Lung (tissue), 12 donors: ENCODE data around the gene UBXN11. TPM values are rescaled to one million over a fixed set of nuclear protein-coding genes. Genes with fewer than 3 reads are reported as not detected.
"Not testable (repeated sequence)": the region's sequence is repeated elsewhere in the genome, so short reads cannot be mapped to it uniquely, and the experiment has no call there.

Source experiments
- ATAC-seq: fragments of 200-7000 bp; cut with Tn5 transposase; one replicate; pipeline ENCODE4 v1.9.1; 2020; ENCODE audit warnings: moderate number of reproducible peaks; ENCODE audit not compliant: insufficient read depth, low FRiP score
- DNase-seq, 3 donors: peaks; one replicate each; pipeline ENCODE4 v3.0.0-alpha.2; 2013 to 2017
- H3K27ac ChIP-seq, 2 donors: one replicate each; pipeline ENCODE4 v1.5.1; 2013; ENCODE audit warnings: mild to moderate bottlenecking in 2 of 2, moderate library complexity in 2 of 2, control low read depth in 1 of 2, inconsistent platforms in 1 of 2, low read depth in 1 of 2, low read length in 1 of 2
- H3K27me3 ChIP-seq, 3 donors: one replicate each; pipeline ENCODE4 v1.5.1; 2013; ENCODE audit warnings: low read length in 2 of 3; ENCODE audit not compliant: control insufficient read depth in 3 of 3, insufficient read depth in 3 of 3
- H3K36me3 ChIP-seq, 4 donors: one replicate each; pipeline ENCODE4 v1.5.1; 2013; ENCODE audit warnings: low read length in 4 of 4, mild to moderate bottlenecking in 1 of 4, moderate library complexity in 1 of 4; ENCODE audit not compliant: control insufficient read depth in 4 of 4, insufficient read depth in 4 of 4
- H3K4me1 ChIP-seq, 5 donors: one replicate each; pipeline ENCODE4 v1.5.1; 2013; ENCODE audit warnings: low read length in 5 of 5, mild to moderate bottlenecking in 2 of 5, moderate library complexity in 1 of 5; ENCODE audit not compliant: control insufficient read depth in 5 of 5, insufficient read depth in 5 of 5
- H3K4me3 ChIP-seq: one replicate; pipeline ENCODE4 v1.5.1; 2013; ENCODE audit warnings: mild to moderate bottlenecking, control low read depth, moderate library complexity
- H3K9ac ChIP-seq, 2 donors: one replicate each; pipeline ENCODE4 v1.5.1; 2013; ENCODE audit warnings: low read length in 2 of 2, control low read depth in 1 of 2; ENCODE audit not compliant: insufficient read depth in 1 of 2
- H3K9me3 ChIP-seq, 4 donors: one replicate each; pipeline ENCODE4 v1.5.1; 2013; ENCODE audit warnings: low read length in 3 of 4, mild to moderate bottlenecking in 1 of 4, moderate library complexity in 1 of 4; ENCODE audit not compliant: control insufficient read depth in 4 of 4, insufficient read depth in 3 of 4
- WGBS, 2 donors: extraction: QIAGEN DNeasy Blood & Tissue Kit; methylation state at CpG; one replicate each; pipeline ENCODE4 v1.1.7; 2013; 5-methylcytosine and 5-hydroxymethylcytosine counted together
- polyA plus RNA-seq, 2 donors: library from polyadenylated mRNA; stranded (reverse); fragments of 200-250 nt; gene quantifications; one replicate each; pipeline ENCODE4 v1.2.1, GENCODE V29; 2013
- total RNA-seq, 2 donors: library from RNA; depleted of rRNA in 1 of 2; stranded (reverse); fragments of >200 nt in 1 of 2; gene quantifications; one replicate each; pipeline ENCODE4 v1.2.1, GENCODE V29; 2014 to 2021
- TF ChIP-seq, protein P1 (sequence below): IDR thresholded peaks from 2 replicates; pipeline ENCODE4 v1.5.1; 2012; ENCODE audit warnings: mild to moderate bottlenecking; ENCODE audit errors: control extremely low read depth, extremely low read depth
- donor health status: control.
- donor health status: control.
- donor health status: Bipolar disorder and iron deficiency.
- donor health status: healthy.
- donor health status: DM: yes; HTN: yes; CAD: no.

Gene UBXN11
- total and polyA plus RNA-seq, 4 donors, result 20.1 to 82.1 (median 54.9) TPM

DNA sequence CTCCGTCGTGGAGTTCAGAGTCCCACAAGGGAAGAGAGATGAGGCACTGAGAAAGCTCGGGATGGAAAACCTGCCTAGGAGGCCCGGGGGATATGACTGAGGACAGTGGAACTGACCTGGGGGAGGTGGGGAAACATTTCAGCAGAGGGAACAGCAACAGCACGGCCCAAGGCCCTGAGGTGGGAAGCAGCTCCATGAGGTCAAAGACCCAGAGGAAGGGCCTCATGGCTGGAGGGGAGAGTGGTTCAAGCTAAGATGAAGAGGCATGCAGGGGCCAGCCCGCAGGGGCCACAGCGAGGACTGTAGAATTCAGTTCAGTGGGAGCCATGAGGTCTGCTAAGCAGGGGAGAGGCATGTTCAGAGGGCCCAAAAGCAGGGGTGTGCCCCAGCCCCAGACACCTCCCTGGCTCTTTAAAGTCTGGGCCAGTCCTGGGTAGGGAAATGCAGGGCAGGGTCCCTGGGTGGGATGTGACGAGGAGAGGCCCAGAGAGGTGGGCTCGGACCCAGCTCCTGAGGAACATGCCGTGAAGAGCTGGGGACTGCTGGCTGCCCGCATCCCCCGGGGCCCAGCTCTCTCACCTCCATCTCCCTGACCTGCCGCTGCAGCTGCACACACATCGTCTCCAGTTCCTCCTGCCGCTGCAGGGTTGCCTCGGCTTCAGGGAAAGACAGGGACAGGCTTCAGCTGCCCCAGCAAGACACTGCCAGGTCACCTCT lies 9.9 kb downstream of the UBXN11 start:
- DNase-seq (no peak), ATAC-seq (no peak)
- TF ChIP-seq, protein P1, sequence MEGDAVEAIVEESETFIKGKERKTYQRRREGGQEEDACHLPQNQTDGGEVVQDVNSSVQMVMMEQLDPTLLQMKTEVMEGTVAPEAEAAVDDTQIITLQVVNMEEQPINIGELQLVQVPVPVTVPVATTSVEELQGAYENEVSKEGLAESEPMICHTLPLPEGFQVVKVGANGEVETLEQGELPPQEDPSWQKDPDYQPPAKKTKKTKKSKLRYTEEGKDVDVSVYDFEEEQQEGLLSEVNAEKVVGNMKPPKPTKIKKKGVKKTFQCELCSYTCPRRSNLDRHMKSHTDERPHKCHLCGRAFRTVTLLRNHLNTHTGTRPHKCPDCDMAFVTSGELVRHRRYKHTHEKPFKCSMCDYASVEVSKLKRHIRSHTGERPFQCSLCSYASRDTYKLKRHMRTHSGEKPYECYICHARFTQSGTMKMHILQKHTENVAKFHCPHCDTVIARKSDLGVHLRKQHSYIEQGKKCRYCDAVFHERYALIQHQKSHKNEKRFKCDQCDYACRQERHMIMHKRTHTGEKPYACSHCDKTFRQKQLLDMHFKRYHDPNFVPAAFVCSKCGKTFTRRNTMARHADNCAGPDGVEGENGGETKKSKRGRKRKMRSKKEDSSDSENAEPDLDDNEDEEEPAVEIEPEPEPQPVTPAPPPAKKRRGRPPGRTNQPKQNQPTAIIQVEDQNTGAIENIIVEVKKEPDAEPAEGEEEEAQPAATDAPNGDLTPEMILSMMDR, result no peak
- Histone ChIP-seq H3K27ac (no peak overlapping the region), H3K27me3 (no peaks in the 10 kb centered on the region), H3K4me1 (no peaks in the 10 kb centered on the region), H3K9ac (no peak overlapping the region), H3K9me3 (no peaks in the 10 kb centered on the region), H3K4me3 (no peak overlapping the region), H3K36me3 (peaks cover 0 to 18% (median 0%) of the 10 kb centered on the region in 4 donors)
- WGBS, 2 donors, result 89 to 93% methylated on average over 16 of the region's 16 CpGs

DNA sequence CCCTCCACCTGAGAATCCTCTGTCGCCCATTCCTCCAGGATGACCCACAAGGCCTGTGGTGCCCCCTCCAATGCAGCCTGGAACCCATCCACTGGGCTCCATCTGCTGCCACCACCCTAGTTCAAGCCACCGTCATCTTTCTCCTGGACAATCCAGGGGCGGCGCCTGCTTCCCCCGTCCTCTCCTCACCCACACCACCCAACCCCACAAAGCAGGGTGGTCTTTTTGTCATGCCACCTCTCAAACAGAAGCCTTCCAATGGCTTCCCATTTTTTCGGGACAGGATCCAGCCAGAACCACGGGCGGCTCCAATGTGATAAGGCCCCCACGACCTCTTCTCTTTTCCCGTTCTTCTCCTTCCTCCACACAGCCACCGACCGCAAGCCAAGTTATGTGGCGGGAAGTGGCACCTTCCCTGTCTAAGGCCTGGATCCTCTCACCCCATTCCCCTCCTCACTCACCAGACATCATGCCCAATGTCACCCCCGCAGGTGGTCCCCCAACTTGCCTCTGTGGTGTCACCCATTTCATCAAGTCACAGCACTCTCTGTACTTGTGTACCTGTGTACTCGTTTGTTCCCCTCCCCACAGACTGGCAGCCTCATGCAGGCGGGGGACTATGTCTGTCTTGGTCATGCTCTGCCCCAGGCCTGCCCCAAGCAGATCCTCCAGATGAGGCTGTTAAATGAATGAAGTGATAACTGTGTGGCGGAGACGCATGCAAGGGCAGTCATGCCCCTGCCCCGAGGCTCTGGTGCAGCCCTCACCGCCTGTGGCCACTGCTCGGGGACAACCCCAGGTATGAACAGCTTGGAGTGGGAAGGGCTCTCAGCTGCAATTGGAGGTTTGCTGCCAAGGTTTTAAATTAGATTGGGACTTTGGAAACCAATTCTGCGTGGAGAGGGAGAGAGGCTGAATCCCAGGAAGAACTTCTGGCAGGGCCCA lies 11.0 kb downstream of the UBXN11 start:
- TF ChIP-seq, protein P1, result no peak
- Histone ChIP-seq H3K27me3 (no peaks in the 10 kb centered on the region), H3K9me3 (no peaks in the 10 kb centered on the region), H3K4me3 (no peak overlapping the region), H3K9ac (no peak overlapping the region), H3K4me1 (peaks cover 0 to 2% (median 0%) of the 10 kb centered on the region in 5 donors), H3K27ac (no peak overlapping the region), H3K36me3 (peaks cover 0 to 18% (median 0%) of the 10 kb centered on the region in 4 donors)
- 86 to 88% methylated on average over 22 of the region's 22 CpGs for WGBS, 2 donors
- ATAC-seq (no peak), DNase-seq (no peak)

DNA sequence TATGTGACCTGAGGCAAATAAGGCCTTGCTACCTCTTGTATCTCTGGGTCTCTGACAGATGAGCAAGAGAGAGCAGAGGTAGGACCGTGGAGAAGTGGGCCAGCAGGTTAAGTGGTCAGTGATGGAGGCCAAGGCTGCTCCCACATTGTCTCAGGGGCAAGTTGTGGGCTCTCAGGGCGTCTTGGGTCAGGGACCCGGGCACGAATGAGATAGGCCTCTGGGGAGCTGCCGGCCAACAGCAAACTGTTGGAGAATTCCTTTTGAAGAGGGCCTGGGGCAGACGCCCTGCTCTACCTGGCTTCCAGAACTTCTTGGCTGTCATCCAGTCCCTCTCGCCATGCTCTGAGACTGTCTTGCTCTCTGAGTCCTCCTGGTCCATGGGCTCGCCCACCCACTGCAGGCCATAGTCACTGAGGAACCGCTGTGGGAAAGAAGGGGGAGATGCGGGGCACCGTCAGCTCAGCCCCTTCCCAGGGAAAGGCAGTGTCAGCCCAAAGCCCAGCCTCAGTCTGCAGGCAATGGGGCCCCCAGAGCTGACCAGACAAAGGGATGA lies 12.4 kb downstream of the UBXN11 start:
- DNase-seq, result no peak
- peaks cover 0 to 2% (median 0%) of the 10 kb centered on the region in 5 donors for H3K4me1 ChIP-seq
- WGBS, 2 donors, result 86 to 89% methylated on average over 11 of the region's 11 CpGs

DNA sequence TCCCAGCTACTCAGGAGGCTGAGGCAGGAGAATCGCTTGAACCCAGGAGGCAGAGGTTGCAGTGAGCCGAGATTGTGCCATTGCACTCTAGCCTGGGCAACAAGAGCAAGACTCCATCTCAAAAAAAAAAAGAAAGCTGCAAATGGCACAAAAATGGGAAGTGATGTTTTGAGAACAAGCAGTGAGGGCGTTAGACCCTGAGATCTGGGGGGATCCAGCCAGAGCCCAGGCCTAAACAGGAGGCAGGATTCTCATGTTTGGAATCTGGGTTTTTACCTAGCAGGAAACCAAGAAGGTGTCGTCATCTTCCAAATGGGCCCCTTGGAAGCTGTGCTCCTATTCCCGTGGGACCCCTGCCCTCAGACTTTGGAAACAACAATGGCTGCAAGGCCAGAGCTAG lies 13.7 kb downstream of the UBXN11 start:
- 66 to 85% methylated on average over 5 of the region's 5 CpGs for WGBS, 2 donors

More for the DNA sequence above, 12.4 kb downstream of the UBXN11 start:
- no peak overlapping the region for H3K27ac ChIP-seq
- H3K4me3 ChIP-seq, result no peak overlapping the region
- H3K9ac ChIP-seq, result no peak overlapping the region
- no peak for ATAC-seq
- TF ChIP-seq, protein P1, result no peak
- no peaks in the 10 kb centered on the region for H3K9me3 ChIP-seq
- no peaks in the 10 kb centered on the region for H3K27me3 ChIP-seq
- peaks cover 0 to 18% (median 0%) of the 10 kb centered on the region in 4 donors for H3K36me3 ChIP-seq

More for the DNA sequence above, 13.7 kb downstream of the UBXN11 start:
- H3K36me3 ChIP-seq, result peaks cover 0 to 17% (median 0%) of the 10 kb centered on the region in 4 donors
- not testable (repeated sequence) for H3K4me3 ChIP-seq, DNase-seq, H3K9ac ChIP-seq, H3K9me3 ChIP-seq, H3K27me3 ChIP-seq, ATAC-seq, H3K4me1 ChIP-seq, H3K27ac ChIP-seq
